Smooth muscle cell (in vitro differentiated cells): Measurements from ENCODE around the gene OAS2. TPM values are rescaled to one million over a fixed set of nuclear protein-coding genes. Genes with fewer than 3 reads are reported as not detected.

ENCODE experiments used
- DNase-seq: peaks from one replicate; lab custom pipeline; 2025; ENCODE audit not compliant: unreplicated experiment; lab: John Stamatoyannopoulos, UW
- H2AFZ ChIP-seq: fragments of 200-600 bp; sonication (generic); 2 replicates; pipeline ENCODE4 v1.6.0; 2016; ENCODE audit warnings: antibody characterized with exemption, low read depth, mild to moderate bottlenecking
- H3F3A ChIP-seq: fragments of 200-600 bp; sonication (generic); 2 replicates; pipeline ENCODE4 v1.6.0; 2017; ENCODE audit warnings: antibody characterized with exemption, low read depth
- H3K27ac ChIP-seq: fragments of 200-600 bp; sonication (generic); 2 replicates; pipeline ENCODE4 v1.5.1; 2016; ENCODE audit warnings: low read depth, mild to moderate bottlenecking
- H3K27me3 ChIP-seq: fragments of 200-600 bp; sonication (generic); 2 replicates; pipeline ENCODE4 v1.6.1; 2016; ENCODE audit warnings: low read depth, mild to moderate bottlenecking
- H3K36me3 ChIP-seq: fragments of 200-600 bp; sonication (generic); 2 replicates; pipeline ENCODE4 v1.5.1; 2016; ENCODE audit warnings: low read depth
- H3K4me1 ChIP-seq: fragments of 200-600 bp; sonication (generic); 2 replicates; pipeline ENCODE4 v1.5.1; 2016; ENCODE audit warnings: low read depth
- H3K4me2 ChIP-seq: fragments of 200-600 bp; sonication (generic); 2 replicates; pipeline ENCODE4 v1.6.0; 2016; ENCODE audit warnings: mild to moderate bottlenecking
- H3K4me3 ChIP-seq: fragments of 200-600 bp; sonication (generic); 2 replicates; pipeline ENCODE4 v1.5.1; 2016; ENCODE audit warnings: mild to moderate bottlenecking
- H3K79me2 ChIP-seq: fragments of 200-600 bp; sonication (generic); 2 replicates; pipeline ENCODE4 v1.6.0; 2016; ENCODE audit warnings: low read depth, mild to moderate bottlenecking
- H3K9ac ChIP-seq: fragments of 200-600 bp; sonication (generic); 2 replicates; pipeline ENCODE4 v1.6.0; 2016; ENCODE audit warnings: low read depth
- H3K9me3 ChIP-seq: fragments of 200-600 bp; sonication (generic); replicated peaks from 2 replicates; pipeline ENCODE4 v1.5.1; 2016; ENCODE audit warnings: low read depth
- H4K20me1 ChIP-seq: fragments of 200-600 bp; sonication (generic); 2 replicates; pipeline ENCODE4 v1.6.0; 2016; ENCODE audit warnings: low read depth
- CTCF ChIP-seq: fragments of 200-600 bp; sonication (generic); IDR thresholded peaks from 2 replicates; pipeline ENCODE4 v1.5.1; 2017; ENCODE audit warnings: borderline replicate concordance, mild to moderate bottlenecking, antibody characterized with exemption; ENCODE audit not compliant: insufficient read depth, poor library complexity, severe bottlenecking
- WGBS: methylation state at CpG from one replicate; pipeline ENCODE4 v1.1.7; 2016; ENCODE audit warnings: low lambda C conversion rate; 5-methylcytosine and 5-hydroxymethylcytosine counted together
- polyA plus RNA-seq: library from polyadenylated mRNA; unstranded; fragments of >200 nt; fragmentation: Nextera tagmentation; extraction: Ambion mirVana; gene quantifications from 2 replicates; pipeline ENCODE4 v1.2.1, GENCODE V29; 2016
- total RNA-seq: library from RNA; depleted of rRNA; stranded (reverse); fragments of >200 nt; gene quantifications from 2 replicates; pipeline ENCODE4 v1.2.3, GENCODE V29; 2014

The OAS2 gene
- total RNA-seq (not detected in 2 replicates), polyA plus RNA-seq (not detected in 2 replicates)

- no peak within 1 kb of the TSS for H3K9ac ChIP-seq
- H3K4me1 ChIP-seq, result peaks cover 4% of the 10 kb centered on the region
- H3K36me3 ChIP-seq, result no peaks in the 10 kb centered on the region
- no peaks in the 10 kb centered on the region for H3K27me3 ChIP-seq
- H3K79me2 ChIP-seq, result no peaks in the 10 kb centered on the region
- WGBS, result 83% methylated on average over 19 of the region's 19 CpGs
- TF ChIP-seq CTCF, result no peak
- no peak within 1 kb of the TSS for H3K4me2 ChIP-seq
- no peak within 1 kb of the TSS for H3K27ac ChIP-seq
- no peak within 1 kb of the TSS for H3K4me3 ChIP-seq
- no peaks in the 10 kb centered on the region for H4K20me1 ChIP-seq
- no peak for DNase-seq
- H3F3A ChIP-seq, result no peaks in the 10 kb centered on the region
- no peaks in the 10 kb centered on the region for H3K9me3 ChIP-seq
- H2AFZ ChIP-seq, result no peak within 1 kb of the TSS
Measured at GRCh38 chr12:112978163-112979040, at the start of gene OAS2. OAS2 (plus strand) TSS chr12:112978519; CDS start chr12:112978609, 90 bp downstream.

GRCh38 chr12:112928978-112929377 lies 49.3 kb upstream of the OAS2 start:
- Histone ChIP-seq H3K4me2 (no peak overlapping the region), H3K27ac (no peak overlapping the region), H3K79me2 (no peaks in the 10 kb centered on the region), H3K27me3 (no peaks in the 10 kb centered on the region), H3K4me1 (no peaks in the 10 kb centered on the region), H3K9me3 (no peaks in the 10 kb centered on the region), H3K36me3 (no peaks in the 10 kb centered on the region), H4K20me1 (no peaks in the 10 kb centered on the region), H2AFZ (no peak overlapping the region), H3K9ac (no peak overlapping the region), H3F3A (no peaks in the 10 kb centered on the region), H3K4me3 (no peak overlapping the region)
- no peak for DNase-seq
- WGBS, result 87% methylated on average over 1 of the region's 1 CpG
- no peak for TF ChIP-seq CTCF

GRCh38 chr12:112929715-112930114 lies 48.6 kb upstream of the OAS2 start:
- no peaks in the 10 kb centered on the region for H3K79me2 ChIP-seq
- H3K27me3 ChIP-seq, result no peaks in the 10 kb centered on the region
- H3K9me3 ChIP-seq, result no peaks in the 10 kb centered on the region
- no peaks in the 10 kb centered on the region for H3K4me1 ChIP-seq
- no peak overlapping the region for H3K27ac ChIP-seq
- WGBS, result 96% methylated on average over 3 of the region's 3 CpGs
- H2AFZ ChIP-seq, result no peak overlapping the region
- no peaks in the 10 kb centered on the region for H3K36me3 ChIP-seq
- no peaks in the 10 kb centered on the region for H3F3A ChIP-seq
- no peaks in the 10 kb centered on the region for H4K20me1 ChIP-seq
- no peak overlapping the region for H3K4me3 ChIP-seq
- H3K9ac ChIP-seq, result no peak overlapping the region
- DNase-seq, result no peak
- H3K4me2 ChIP-seq, result no peak overlapping the region
- TF ChIP-seq CTCF, result no peak
